Karpas-422 (cell line): Measurements from ENCODE around the gene CASP4. TPM values are rescaled to one million over a fixed set of nuclear protein-coding genes. Genes with fewer than 3 reads are reported as not detected.
A peak's percentile ranks its signal among the peaks of the same experiment; 100 is the strongest.
"Not testable (repeated sequence)": the region's sequence is repeated elsewhere in the genome, so short reads cannot be mapped to it uniquely, and the experiment has no call there.

Source experiments
- DNase-seq: peaks from one replicate; pipeline ENCODE4 v3.0.0-alpha.2; 2015
- H2AFZ ChIP-seq: fragments of 200-600 bp; sonication (generic); 2 replicates; pipeline ENCODE4 v1.6.1; 2014; ENCODE audit warnings: antibody characterized with exemption, low read length, mixed read lengths
- H3K27ac ChIP-seq: fragments of 200-600 bp; sonication (generic); 2 replicates; pipeline ENCODE4 v1.5.1; 2014; ENCODE audit warnings: mild to moderate bottlenecking, low read length, moderate library complexity
- H3K27me3 ChIP-seq: fragments of 200-600 bp; sonication (generic); 2 replicates; pipeline ENCODE4 v1.6.1; 2014; ENCODE audit warnings: low read length, mixed read lengths
- H3K36me3 ChIP-seq: fragments of 200-600 bp; sonication (generic); 2 replicates; pipeline ENCODE4 v1.6.1; 2014; ENCODE audit warnings: low read length, mixed read lengths; ENCODE audit not compliant: insufficient read depth
- H3K4me1 ChIP-seq: fragments of 200-600 bp; sonication (generic); 2 replicates; pipeline ENCODE4 v1.6.1; 2014; ENCODE audit warnings: mild to moderate bottlenecking, low read length, mixed read lengths
- H3K4me2 ChIP-seq: fragments of 200-600 bp; sonication (generic); 2 replicates; pipeline ENCODE4 v1.6.1; 2014; ENCODE audit warnings: low read length, low read depth, mild to moderate bottlenecking; ENCODE audit not compliant: poor library complexity, severe bottlenecking
- H3K4me3 ChIP-seq: fragments of 200-600 bp; sonication (generic); 2 replicates; pipeline ENCODE4 v1.5.1; 2014; ENCODE audit warnings: mild to moderate bottlenecking, antibody characterized with exemption, low read length, mixed read lengths
- H3K79me2 ChIP-seq: fragments of 200-600 bp; sonication (generic); 2 replicates; pipeline ENCODE4 v1.6.1; 2014; ENCODE audit warnings: mild to moderate bottlenecking, low read length, mixed read lengths
- H3K9ac ChIP-seq: fragments of 200-600 bp; sonication (generic); 2 replicates; pipeline ENCODE4 v1.6.0; 2014; ENCODE audit warnings: low read length
- H3K9me2 ChIP-seq: fragments of 200-600 bp; sonication (generic), shearing (Covaris generic); replicated peaks from 2 replicates; pipeline ENCODE4 v1.6.0; 2014; ENCODE audit warnings: mild to moderate bottlenecking, low read length, moderate library complexity; ENCODE audit not compliant: insufficient read depth
- H3K9me3 ChIP-seq: fragments of 300-700, 200-600 bp; sonication (generic); 2 replicates; pipeline ENCODE4 v1.6.1; 2014; ENCODE audit warnings: low read length, mixed read lengths
- H4K20me1 ChIP-seq: fragments of 200-600 bp; sonication (generic); 2 replicates; pipeline ENCODE4 v1.6.1; 2014; ENCODE audit warnings: mild to moderate bottlenecking, antibody characterized with exemption, low read length, low read depth; ENCODE audit not compliant: insufficient read depth
- total RNA-seq: library from RNA; depleted of rRNA; stranded (reverse); fragments of >200 nt; shearing (Covaris generic); gene quantifications from 2 replicates; pipeline ENCODE4 v1.2.3, GENCODE V29; 2014; ENCODE audit warnings: low replicate concordance

The CASP4 gene
- total RNA-seq, 1 experiment from 2014 or later: 44.7 TPM

DNA sequence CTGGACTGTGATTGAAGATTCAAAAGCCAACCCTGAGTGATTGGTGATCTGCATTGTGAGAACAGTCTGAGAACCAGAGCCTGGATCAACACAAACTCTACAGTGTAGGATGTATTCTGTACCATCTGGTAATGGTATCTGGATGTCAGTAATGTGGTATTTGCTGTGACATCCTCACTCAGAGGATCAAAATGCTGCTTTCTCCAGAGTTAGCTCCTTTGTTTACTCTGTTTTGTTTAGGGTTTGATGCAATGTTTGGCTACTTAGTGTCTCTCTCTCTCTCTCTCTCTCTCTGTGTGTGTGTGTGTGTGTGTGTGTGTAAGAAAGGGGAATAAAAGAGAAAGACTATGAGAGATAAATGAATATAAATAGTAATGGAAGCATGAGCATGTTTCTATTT is 24.3 kb downstream of the CASP4 start:
- no peaks in the 10 kb centered on the region for H3K9me2 ChIP-seq
- no peak overlapping the region for H3K27ac ChIP-seq
- DNase-seq: no peak
- no peaks in the 10 kb centered on the region for H3K9me3 ChIP-seq
- no peak overlapping the region for H3K9ac ChIP-seq
- no peaks in the 10 kb centered on the region for H3K79me2 ChIP-seq
- H3K4me2 ChIP-seq: no peak overlapping the region
- H3K4me3 ChIP-seq: no peak overlapping the region
- no peak overlapping the region for H2AFZ ChIP-seq
- H4K20me1 ChIP-seq: no peaks in the 10 kb centered on the region
- H3K27me3 ChIP-seq: no peaks in the 10 kb centered on the region
- no peaks in the 10 kb centered on the region for H3K4me1 ChIP-seq
- H3K36me3 ChIP-seq: no peaks in the 10 kb centered on the region

DNA sequence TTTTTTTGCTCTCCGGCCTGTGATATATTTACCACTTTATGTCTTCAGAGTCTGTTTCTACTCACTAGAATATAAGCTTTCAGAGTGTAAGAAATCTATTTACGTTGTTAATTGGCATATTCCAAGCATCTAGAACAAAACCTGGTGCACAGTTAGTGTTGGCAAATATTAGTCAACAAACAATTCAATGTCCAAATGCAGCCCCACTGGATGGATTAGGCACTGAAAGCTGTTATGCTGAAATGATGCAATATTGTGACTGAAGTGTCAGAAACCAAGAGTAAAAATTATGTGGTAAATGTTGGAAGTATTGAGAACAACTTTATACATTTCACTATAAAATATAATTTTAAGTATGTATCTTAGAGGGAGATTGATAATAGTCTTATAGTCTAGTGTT is 24.8 kb downstream of the CASP4 start:
- no peaks in the 10 kb centered on the region for H3K36me3 ChIP-seq
- no peaks in the 10 kb centered on the region for H3K79me2 ChIP-seq
- no peaks in the 10 kb centered on the region for H3K9me2 ChIP-seq

DNA sequence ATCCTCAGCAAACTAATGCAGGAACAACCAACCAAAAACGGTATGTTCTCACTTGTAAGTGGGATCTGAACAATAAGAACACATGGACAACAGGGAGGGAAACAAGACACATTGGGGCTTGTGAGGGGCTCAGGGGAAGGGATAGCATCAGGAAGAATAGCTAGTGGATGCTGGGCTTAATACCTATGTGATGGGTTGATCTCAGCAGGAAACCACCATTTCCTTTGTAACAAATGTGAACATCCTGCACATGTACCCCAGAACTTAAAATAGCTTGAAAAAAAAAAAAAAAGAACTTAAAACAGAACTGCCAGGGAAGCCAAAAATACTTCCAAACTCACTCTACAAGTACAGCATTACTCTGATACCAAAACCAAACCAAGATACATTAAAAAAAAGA is 33.8 kb downstream of the CASP4 start:
- H3K79me2 ChIP-seq: no peaks in the 10 kb centered on the region
- no peak overlapping the region for H3K9ac ChIP-seq
- no peak overlapping the region for H2AFZ ChIP-seq
- no peak for DNase-seq
- H3K4me2 ChIP-seq: no peak overlapping the region
- H3K4me3 ChIP-seq: no peak overlapping the region
- H3K27me3 ChIP-seq: 0 out of 2 replicates have a peak, but pooled peaks cover 2% of the 10 kb centered on the region
- 0 out of 2 replicates have a peak, but pooled peaks cover 3% of the 10 kb centered on the region for H3K9me2 ChIP-seq
- H4K20me1 ChIP-seq: no peaks in the 10 kb centered on the region
- H3K27ac ChIP-seq: no peak overlapping the region
- H3K9me3 ChIP-seq: no peaks in the 10 kb centered on the region
- no peaks in the 10 kb centered on the region for H3K4me1 ChIP-seq
- no peaks in the 10 kb centered on the region for H3K36me3 ChIP-seq

More for the DNA sequence above, 24.8 kb downstream of the CASP4 start:
- Histone ChIP-seq H3K9me3 (no peaks in the 10 kb centered on the region), H3K4me3 (no peak overlapping the region), H3K27me3 (no peaks in the 10 kb centered on the region), H2AFZ (no peak overlapping the region), H4K20me1 (no peaks in the 10 kb centered on the region), H3K4me1 (no peaks in the 10 kb centered on the region), H3K9ac (no peak overlapping the region), H3K4me2 (no peak overlapping the region), H3K27ac (no peak overlapping the region)
- no peak for DNase-seq

DNA sequence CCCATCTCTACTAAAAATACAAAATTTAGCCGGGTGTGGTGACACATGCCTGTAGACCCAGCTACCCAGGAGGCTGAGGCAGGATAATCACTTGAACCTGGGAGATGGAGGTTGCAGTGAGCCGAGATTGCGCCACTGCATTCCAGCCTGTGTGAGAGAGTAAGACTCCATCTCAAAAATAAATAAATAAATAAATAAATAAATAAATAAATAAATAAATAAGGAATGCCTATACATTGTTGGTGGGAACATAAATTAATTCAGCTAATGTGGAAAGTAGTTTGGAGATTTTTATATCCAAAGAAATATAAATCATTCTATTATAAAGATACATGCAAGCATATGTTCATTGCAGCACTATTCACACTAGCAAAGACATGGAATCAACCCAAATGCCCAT is 34.3 kb downstream of the CASP4 start:
- not testable (repeated sequence) for H3K36me3 ChIP-seq, H3K9me2 ChIP-seq, DNase-seq, H3K4me2 ChIP-seq, H3K79me2 ChIP-seq, H3K4me3 ChIP-seq, H2AFZ ChIP-seq, H3K4me1 ChIP-seq, H4K20me1 ChIP-seq, H3K9me3 ChIP-seq, H3K9ac ChIP-seq, H3K27me3 ChIP-seq, H3K27ac ChIP-seq

DNA sequence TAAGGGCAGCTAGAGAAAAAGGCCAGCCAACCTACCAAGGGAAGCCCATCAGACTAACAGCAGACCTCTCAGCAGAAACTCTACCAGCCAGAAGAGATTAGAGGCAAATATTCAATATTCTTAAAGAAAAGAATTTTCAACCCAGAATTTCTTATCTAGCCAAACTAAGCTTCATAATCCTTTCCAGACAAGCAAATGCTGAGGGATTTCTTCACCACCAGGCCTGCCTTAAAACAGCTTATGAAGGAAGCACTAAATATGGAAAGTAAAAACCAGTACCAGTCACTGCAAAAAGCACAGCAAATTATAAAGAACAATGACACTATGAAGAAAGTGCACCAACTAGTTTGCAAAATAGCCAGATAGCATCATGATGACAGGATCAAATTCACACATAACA is 39.6 kb downstream of the CASP4 start:
- no peaks in the 10 kb centered on the region for H4K20me1 ChIP-seq
- H3K9me3 ChIP-seq: no peaks in the 10 kb centered on the region; the same call in 1 of the 2 replicates
- H3K9me2 ChIP-seq: 0 out of 2 replicates have a peak, but pooled peaks cover 3% of the 10 kb centered on the region
- H3K27ac ChIP-seq: no peak overlapping the region
- peaks cover 6% of the 10 kb centered on the region; the same call in 1 of the 2 replicates for H3K27me3 ChIP-seq
- H3K4me2 ChIP-seq: no peak overlapping the region
- DNase-seq: no peak
- H2AFZ ChIP-seq: no peak overlapping the region
- H3K9ac ChIP-seq: no peak overlapping the region
- H3K4me3 ChIP-seq: no peak overlapping the region
- no peaks in the 10 kb centered on the region for H3K36me3 ChIP-seq
- H3K4me1 ChIP-seq: no peaks in the 10 kb centered on the region
- no peaks in the 10 kb centered on the region for H3K79me2 ChIP-seq

DNA sequence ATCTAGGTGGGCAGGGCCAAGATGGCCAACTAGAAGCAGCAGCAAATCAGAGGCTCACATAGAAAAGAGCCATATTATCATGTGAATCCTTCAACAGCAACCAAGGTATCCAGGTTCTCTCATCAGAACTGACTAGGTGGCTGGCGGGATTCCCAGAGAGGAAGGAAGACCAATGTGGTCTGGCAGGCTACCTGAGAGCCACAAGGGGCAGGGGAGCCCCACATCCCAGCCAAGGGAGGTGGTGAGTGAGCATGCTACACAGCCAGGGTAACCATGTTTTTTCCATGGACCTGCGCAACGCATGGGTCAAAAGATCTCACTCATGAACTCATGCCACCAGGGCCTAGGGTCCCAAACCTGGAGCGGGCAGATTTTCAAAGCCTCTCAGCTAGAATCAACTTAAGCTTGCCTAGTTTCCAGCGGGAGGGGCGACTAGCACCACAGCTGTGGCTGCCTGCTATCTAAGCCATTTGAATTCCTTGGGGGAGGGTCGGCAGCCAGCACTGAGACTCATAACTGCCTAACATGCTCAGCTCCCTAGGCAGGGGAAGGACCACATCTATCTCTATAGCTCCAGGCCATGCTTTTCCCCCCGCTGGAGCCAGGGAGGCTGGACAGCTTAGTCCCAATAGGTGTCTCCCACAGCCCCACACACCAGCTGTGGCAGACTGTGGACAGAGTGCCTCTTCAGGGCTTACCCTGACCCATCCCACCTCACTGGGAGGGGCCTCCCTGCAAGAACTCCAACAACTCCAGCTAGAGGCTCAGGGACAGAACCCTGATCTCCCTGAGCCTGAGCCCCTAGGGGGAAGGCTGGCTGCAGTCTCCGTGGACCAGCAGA is 41.4 kb downstream of the CASP4 start:
- H3K27me3 ChIP-seq: peaks cover 6% of the 10 kb centered on the region; the same call in 1 of the 2 replicates
- no peak overlapping the region for H3K27ac ChIP-seq
- H2AFZ ChIP-seq: no peak overlapping the region
- H3K4me2 ChIP-seq: no peak overlapping the region
- no peak overlapping the region for H3K9ac ChIP-seq
- H3K9me2 ChIP-seq: 0 out of 2 replicates have a peak, but pooled peaks cover 3% of the 10 kb centered on the region
- H3K4me3 ChIP-seq: no peak overlapping the region
- no peaks in the 10 kb centered on the region for H3K36me3 ChIP-seq
- no peaks in the 10 kb centered on the region for H3K79me2 ChIP-seq
- DNase-seq: no peak
- no peaks in the 10 kb centered on the region; the same call in 1 of the 2 replicates for H3K9me3 ChIP-seq
- no peaks in the 10 kb centered on the region for H4K20me1 ChIP-seq
- no peaks in the 10 kb centered on the region for H3K4me1 ChIP-seq

DNA sequence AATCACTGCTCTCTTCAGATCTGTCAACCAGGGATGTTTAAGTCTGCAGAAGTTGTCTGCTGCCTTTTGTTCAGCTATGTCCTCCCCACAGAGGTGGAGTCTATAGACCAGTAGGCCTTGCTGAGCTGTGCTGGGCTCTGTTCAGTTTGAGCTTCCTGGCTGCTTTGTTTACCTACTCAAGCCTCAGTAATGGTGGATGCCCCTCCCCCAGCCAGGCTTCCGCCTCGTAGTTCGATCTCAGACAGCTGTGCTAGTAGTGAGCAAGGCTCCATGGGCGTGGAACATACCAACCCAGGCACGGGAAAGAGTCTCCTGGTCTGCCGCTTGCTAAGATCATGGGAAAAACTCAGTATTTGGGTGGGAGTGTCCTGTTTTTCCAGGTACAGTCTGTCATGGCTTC is 42.5 kb downstream of the CASP4 start:
- Histone ChIP-seq H4K20me1 (no peaks in the 10 kb centered on the region), H2AFZ (no peak overlapping the region), H3K9me2 (0 out of 2 replicates have a peak, but pooled peaks cover 2% of the 10 kb centered on the region), H3K4me3 (no peak overlapping the region), H3K79me2 (no peaks in the 10 kb centered on the region), H3K36me3 (no peaks in the 10 kb centered on the region), H3K4me2 (no peak overlapping the region), H3K27me3 (peaks cover 6% of the 10 kb centered on the region; the same call in 1 of the 2 replicates), H3K9ac (no peak overlapping the region), H3K27ac (no peak overlapping the region), H3K4me1 (no peaks in the 10 kb centered on the region), H3K9me3 (no peaks in the 10 kb centered on the region; the same call in 1 of the 2 replicates)
- no peak for DNase-seq

DNA sequence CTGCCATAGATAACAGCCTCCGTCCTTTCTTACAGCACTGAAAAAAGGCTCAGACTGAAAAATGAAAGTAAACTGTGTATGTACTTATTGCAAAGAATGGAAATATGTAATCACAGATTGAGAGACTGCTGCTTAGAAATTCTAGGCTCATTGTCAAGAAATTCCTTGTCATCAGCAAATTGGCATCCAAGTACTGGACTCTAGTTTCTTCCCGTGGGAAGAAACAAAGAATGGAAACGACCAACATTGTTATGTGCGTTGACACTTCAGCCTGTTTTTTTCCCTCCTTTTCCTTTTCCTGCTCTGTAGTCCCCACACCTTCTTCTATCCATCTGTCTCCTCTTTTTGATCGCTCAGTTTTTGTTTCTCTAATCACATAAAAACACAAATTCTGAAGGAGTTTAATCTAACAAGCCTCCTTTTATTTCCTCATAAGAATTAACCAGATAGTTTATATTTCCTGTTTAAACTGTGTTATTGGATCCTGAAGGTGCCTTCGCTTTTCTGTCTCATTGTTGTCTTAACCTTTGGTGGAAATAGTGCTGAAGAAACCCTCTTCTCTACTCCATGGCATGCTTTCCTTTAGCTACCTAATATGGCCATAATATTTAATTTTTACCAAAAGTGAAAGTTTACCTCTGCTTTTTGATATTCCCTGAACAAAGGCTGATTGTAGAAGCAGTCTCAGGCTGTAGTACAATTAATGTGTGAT is 50.1 kb downstream of the CASP4 start:
- Histone ChIP-seq H3K9me3 (no peaks in the 10 kb centered on the region), H3K9me2 (no peaks in the 10 kb centered on the region), H3K4me1 (0 out of 2 replicates have a peak, but pooled peaks cover 3% of the 10 kb centered on the region), H3K9ac (no peak overlapping the region), H4K20me1 (no peaks in the 10 kb centered on the region), H3K36me3 (no peaks in the 10 kb centered on the region), H3K4me2 (peak overlapping the region; percentile 32), H3K79me2 (no peaks in the 10 kb centered on the region), H3K27me3 (0 out of 2 replicates have a peak, but pooled peaks cover 3% of the 10 kb centered on the region), H3K4me3 (peak overlapping the region; percentile 11; the same call in 1 of the 2 replicates), H2AFZ (peak overlapping the region; percentile 3; the same call in 1 of the 2 replicates), H3K27ac (no peak overlapping the region)
- no peak for DNase-seq
